ENCODE results near the gene LKAAEAR1. TPM values are rescaled to one million over a fixed set of nuclear protein-coding genes. Genes with fewer than 3 reads are reported as not detected.

Gene LKAAEAR1
- polyA plus RNA-seq, 1 donor from 2014 or later = 0.83 TPM

GRCh38 chr20:64106435-64106961, 22.3 kb upstream of the LKAAEAR1 start:
- peak overlapping the region; percentile 60 to 84 (median 84) for H3K27ac Mint-ChIP-seq
- peaks cover 6 to 17% (median 16%) of the 10 kb centered on the region in 3 donors for H3K4me1 Mint-ChIP-seq
- H3K27me3 Mint-ChIP-seq = peaks cover 3% of the 10 kb centered on the region
- peak overlapping the region in 1 of 4 donors; percentile 28 for H3K4me3 Mint-ChIP-seq
- no peaks in the 10 kb centered on the region for H3K9me3 Mint-ChIP-seq
- H3K36me3 Mint-ChIP-seq = no peaks in the 10 kb centered on the region

DNA sequence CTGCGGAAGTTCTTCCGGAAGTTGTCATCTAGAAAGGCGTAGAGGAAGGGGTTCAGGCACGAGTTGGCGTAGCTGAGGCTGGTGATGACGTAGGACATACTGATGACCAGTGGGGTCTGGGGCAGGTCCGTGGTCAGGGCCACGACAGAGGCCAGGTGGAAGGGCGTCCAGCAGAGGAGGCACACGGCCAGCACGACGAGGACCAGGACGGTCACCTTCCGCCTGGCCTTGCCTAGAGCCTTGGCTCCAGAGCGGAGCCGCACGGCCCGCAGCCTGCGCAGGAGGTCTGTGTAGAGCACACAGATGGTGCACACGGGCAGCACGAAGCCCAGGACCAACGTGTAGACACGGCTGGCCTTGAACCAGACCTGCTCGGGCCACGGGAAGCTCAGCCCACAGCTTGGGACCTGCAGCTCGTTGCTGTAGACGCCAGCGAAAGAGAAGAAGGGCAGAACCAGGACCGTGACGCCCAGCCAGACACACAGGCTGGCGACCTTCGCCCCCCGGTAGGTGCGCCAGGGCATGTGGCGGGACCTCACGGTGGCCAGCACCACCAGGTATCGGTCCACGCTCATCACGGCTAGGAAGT, 21.7 kb upstream of the LKAAEAR1 start:
- peak overlapping the region in 1 of 4 donors; percentile 85 for H3K4me3 Mint-ChIP-seq
- peak overlapping the region; percentile 60 to 84 (median 84) for H3K27ac Mint-ChIP-seq
- H3K4me1 Mint-ChIP-seq = peaks cover 6 to 22% (median 21%) of the 10 kb centered on the region in 3 donors
- H3K27me3 Mint-ChIP-seq = peaks cover 3% of the 10 kb centered on the region
- H3K36me3 Mint-ChIP-seq = no peaks in the 10 kb centered on the region
- H3K9me3 Mint-ChIP-seq = no peaks in the 10 kb centered on the region

DNA sequence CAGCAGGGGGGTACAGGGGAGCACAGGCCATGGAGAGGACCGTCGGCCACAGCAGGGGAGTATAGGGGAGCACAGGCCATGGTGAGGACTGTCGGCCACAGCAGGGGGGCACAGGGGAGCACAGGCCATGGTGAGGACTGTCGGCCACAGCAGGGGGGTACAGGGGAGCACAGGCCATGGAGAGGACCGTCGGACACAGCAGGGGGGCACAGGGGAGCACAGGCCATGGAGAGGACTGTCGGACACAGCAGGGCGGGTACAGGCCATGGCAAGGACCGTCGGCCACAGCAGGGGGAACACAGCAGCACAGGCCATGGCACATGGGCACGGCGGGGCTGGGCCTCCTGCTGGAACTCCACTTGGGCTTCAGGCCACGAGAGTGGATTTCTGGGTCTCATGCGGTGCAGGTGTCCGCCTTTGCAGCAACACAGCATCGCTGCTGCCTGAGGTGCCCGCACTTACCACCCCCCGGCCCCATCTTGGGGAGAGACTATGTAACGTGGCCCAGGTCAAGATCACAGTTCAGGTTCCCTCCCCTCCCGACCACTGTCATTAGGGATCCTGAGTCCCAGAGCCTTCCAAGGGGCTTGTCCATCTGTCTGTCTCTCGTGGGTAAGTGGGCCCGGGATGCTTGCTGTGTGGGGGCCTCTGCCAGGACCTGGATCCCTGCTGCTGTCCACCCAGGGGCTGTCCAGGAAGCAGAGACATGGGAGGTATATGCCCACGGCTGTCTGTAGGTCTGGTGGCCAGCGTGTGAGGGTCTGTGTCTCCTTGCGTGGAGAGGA, 20.7 kb upstream of the LKAAEAR1 start:
- H3K27ac Mint-ChIP-seq = peak overlapping the region in 1 of 3 donors; percentile 62
- peaks cover 3% of the 10 kb centered on the region for H3K27me3 Mint-ChIP-seq
- no peaks in the 10 kb centered on the region for H3K9me3 Mint-ChIP-seq
- H3K36me3 Mint-ChIP-seq = no peaks in the 10 kb centered on the region
- H3K4me1 Mint-ChIP-seq = peaks cover 14 to 32% (median 31%) of the 10 kb centered on the region in 3 donors
- no peak overlapping the region for H3K4me3 Mint-ChIP-seq

DNA sequence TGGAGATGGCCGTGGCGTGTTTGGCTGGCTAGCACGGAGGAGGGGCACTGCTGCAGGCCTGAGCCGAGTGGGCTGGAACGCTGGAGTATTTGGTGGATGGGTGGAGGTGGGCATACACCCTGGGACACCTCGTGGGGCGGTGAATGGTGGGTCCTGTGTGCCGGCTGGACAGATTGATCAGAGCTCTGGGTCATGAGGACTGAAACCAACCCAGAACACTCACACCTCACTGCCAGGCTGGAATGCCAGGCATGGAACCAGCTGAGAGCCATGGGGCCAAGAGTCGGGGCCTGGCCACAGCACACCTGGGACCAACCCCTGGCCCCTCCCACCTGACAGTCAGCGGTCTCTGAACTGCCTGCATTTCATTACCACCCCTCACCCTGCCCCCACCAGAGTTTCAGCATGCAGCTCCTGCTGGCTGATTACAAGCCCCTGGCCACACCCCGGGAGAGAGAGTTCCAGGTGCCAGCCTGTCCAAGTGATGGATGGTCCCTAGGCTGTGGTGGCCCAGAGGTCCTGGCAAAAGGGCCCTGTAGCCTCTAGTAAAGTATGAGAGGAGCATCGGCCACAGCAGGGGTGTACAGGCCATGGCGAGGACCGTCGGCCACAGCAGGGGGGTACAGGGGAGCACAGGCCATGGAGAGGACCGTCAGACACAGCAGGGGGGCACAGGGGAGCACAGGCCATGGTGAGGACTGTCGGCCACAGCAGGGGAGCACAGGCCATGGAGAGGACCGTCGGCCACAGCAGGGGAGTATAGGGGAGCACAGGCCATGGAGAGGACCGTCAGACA, 19.9 kb upstream of the LKAAEAR1 start:
- H3K4me1 Mint-ChIP-seq = peaks cover 14 to 34% (median 34%) of the 10 kb centered on the region in 3 donors
- H3K27ac Mint-ChIP-seq = peak overlapping the region in 1 of 3 donors; percentile 95

DNA sequence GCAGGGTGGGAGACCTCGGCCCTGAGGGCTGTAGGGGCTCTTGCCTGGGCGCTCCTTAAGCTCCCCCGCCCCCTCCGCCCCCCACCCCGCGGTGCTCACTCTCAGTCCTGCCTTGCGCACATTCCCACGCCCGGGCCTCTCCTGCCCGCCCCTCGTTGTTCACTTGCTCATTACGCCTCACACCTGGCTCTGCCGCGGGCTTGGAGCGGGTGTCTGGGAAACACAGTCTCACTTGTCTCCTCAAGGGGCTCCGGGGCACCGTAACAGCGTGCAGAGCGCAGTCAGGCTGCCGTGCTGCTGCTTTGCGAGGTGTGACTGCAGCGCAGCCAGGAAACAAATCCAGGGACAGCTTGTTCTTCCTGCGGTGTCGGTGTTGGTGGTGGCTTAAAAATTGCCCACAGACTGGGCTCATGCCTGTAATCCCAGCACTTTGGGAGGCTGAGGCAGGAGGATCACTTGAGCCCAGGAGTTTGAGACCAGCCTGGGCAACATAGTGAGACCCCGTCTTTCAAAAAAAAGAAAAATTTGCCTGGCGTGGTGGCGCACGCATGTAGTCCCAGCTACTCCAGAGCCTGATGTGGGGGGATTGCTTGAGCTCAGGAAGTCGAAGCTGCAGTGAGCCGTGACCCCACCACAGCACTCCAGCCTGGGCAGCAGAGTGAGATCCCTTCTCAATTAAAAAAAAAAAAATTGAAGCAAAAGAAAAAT, 18.6 kb upstream of the LKAAEAR1 start:
- peaks cover 10 to 31% (median 29%) of the 10 kb centered on the region in 3 donors for H3K4me1 Mint-ChIP-seq
- H3K36me3 Mint-ChIP-seq = no peaks in the 10 kb centered on the region
- H3K4me3 Mint-ChIP-seq = peak overlapping the region; percentile 68 to 90 (median 79)
- peak overlapping the region in 2 of 3 donors; percentile 53 to 95 for H3K27ac Mint-ChIP-seq
- H3K27me3 Mint-ChIP-seq = peaks cover 3% of the 10 kb centered on the region
- H3K9me3 Mint-ChIP-seq = no peaks in the 10 kb centered on the region

More for the DNA sequence above, 19.9 kb upstream of the LKAAEAR1 start:
- H3K9me3 Mint-ChIP-seq = no peaks in the 10 kb centered on the region
- no peaks in the 10 kb centered on the region for H3K36me3 Mint-ChIP-seq
- H3K4me3 Mint-ChIP-seq = peak overlapping the region in 2 of 4 donors; percentile 30 to 45
- peaks cover 3% of the 10 kb centered on the region for H3K27me3 Mint-ChIP-seq

DNA sequence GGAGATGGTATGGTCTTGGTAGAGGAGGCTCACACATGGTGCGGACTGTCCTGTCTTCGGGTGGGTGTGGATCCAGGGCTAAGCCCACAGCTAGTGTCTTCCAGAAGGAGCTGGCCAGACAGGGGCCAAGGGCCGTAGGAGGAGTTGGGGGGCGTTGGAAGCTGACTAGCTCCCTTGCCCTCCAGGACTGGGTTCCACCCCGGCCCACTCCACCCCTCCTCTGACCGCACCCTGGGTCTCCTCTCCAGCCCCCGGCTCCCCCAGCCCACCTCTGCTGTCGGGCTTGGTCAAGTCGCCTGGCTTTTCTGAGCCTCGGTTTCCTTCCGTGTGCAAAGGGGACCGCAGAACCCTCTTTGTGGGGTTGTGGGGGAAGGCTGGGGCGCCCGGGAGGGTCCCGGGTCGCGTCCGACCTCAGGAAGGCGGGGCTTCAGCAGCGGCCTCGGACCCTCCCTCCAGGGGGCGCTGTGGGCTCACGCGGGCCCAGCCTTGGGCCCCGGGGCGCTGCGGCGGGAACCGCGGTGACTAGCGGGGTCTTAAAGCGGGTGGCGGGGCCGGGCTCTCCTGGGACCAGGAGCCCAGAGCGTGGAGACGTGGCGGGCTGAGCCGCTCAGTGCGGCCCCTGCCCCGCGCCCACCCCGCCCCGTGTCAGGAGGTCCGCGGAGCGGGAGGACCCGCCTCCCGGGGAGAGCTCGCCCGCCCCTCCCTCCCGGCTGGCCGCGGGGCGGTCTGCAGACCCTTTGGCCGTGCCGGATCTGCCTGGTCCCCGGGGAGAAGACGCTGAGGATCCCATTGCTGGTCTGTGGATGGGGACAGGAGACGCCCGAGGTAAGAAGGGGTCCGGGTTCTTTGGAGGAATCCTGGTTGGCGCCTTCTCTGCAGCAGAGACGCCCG, 17.8 kb upstream of the LKAAEAR1 start:
- H3K9me3 Mint-ChIP-seq = no peaks in the 10 kb centered on the region
- peaks cover 8 to 25% (median 22%) of the 10 kb centered on the region in 3 donors for H3K4me1 Mint-ChIP-seq
- peak overlapping the region in 2 of 3 donors; percentile 93 to 95 for H3K27ac Mint-ChIP-seq
- peaks cover 3% of the 10 kb centered on the region for H3K27me3 Mint-ChIP-seq
- H3K36me3 Mint-ChIP-seq = peaks cover 3% of the 10 kb centered on the region
- peak overlapping the region; percentile 63 to 90 (median 76) for H3K4me3 Mint-ChIP-seq

DNA sequence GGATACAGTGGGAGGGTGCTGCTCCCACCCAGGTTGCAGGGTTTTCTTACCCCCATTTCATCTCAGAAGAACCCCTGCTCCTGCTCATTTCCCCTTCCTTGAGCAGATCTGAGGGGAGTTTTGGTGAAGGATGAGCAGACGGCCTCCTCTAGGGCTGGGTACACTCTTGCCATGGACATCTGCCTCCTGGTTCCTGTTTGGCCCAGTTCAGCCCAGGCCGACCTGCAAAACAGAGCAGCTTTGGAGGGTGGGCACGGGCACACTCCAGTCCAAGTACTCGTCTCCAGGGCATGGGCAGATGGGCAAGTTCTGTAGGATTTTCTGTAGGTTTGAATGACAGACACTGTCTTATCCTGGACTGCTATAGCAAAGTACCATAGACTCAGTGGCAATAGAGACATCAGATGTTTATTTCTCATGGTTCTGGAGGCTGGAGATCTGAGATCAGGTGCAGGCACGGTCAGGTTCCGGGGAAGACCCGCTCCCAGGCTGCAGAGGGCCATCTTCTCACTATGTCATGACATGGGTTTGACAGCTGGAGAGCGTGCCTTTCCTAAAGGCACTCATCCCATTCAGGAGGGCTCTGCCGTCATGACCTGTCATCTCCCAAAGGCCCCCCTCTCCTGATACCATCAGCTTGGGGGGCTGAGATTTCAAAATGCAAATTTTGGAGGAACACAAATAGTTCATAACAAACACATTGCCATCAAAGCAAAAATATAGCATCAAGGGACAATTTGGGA, 16.9 kb upstream of the LKAAEAR1 start:
- Mint-ChIP-seq H3K27ac (peak overlapping the region; percentile 84 to 97 (median 93)), H3K9me3 (peaks cover 0 to 2% (median 0%) of the 10 kb centered on the region in 3 donors), H3K4me3 (peak overlapping the region; percentile 30 to 90 (median 74)), H3K36me3 (peaks cover 3% of the 10 kb centered on the region), H3K4me1 (peaks cover 8 to 27% (median 24%) of the 10 kb centered on the region in 3 donors), H3K27me3 (peaks cover 3% of the 10 kb centered on the region)

DNA sequence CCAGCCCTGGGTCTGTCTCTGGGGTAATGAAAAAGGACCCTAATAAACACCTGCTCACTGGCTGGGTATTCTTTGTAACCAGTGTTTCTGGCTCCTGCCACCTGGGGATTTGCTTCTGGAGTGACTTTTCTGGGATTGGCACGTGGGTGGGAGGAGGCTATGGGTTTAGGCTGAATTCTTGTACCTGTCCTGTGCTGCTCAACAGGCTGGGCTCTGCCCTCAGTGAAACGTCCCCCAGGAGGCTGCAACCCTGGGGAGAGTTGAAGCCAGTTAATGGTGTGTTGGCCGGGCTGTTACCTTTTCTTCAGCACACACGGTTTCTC, 16.3 kb upstream of the LKAAEAR1 start:
- Mint-ChIP-seq H3K4me3 (peak overlapping the region; percentile 35 to 90 (median 75)), H3K27me3 (peaks cover 3% of the 10 kb centered on the region), H3K27ac (peak overlapping the region; percentile 87 to 97 (median 93)), H3K9me3 (peaks cover 0 to 2% (median 0%) of the 10 kb centered on the region in 3 donors), H3K36me3 (peaks cover 3% of the 10 kb centered on the region), H3K4me1 (peaks cover 8 to 29% (median 26%) of the 10 kb centered on the region in 3 donors)

GRCh38 chr20:64099880-64100565, 15.8 kb upstream of the LKAAEAR1 start:
- peak overlapping the region; percentile 87 to 97 (median 93) for H3K27ac Mint-ChIP-seq
- peaks cover 3% of the 10 kb centered on the region for H3K27me3 Mint-ChIP-seq
- H3K9me3 Mint-ChIP-seq = peaks cover 0 to 2% (median 0%) of the 10 kb centered on the region in 3 donors
- H3K36me3 Mint-ChIP-seq = peaks cover 3% of the 10 kb centered on the region
- H3K4me3 Mint-ChIP-seq = peak overlapping the region; percentile 35 to 90 (median 75)
- H3K4me1 Mint-ChIP-seq = peaks cover 8 to 29% (median 26%) of the 10 kb centered on the region in 3 donors

- Mint-ChIP-seq H3K36me3 (peaks cover 3% of the 10 kb centered on the region), H3K4me3 (peak overlapping the region in 2 of 4 donors; percentile 68 to 90), H3K9me3 (peaks cover 0 to 2% (median 0%) of the 10 kb centered on the region in 3 donors), H3K27me3 (peaks cover 3% of the 10 kb centered on the region), H3K4me1 (peaks cover 8 to 29% (median 26%) of the 10 kb centered on the region in 3 donors), H3K27ac (peak overlapping the region; percentile 87 to 97 (median 93))
These were observed 15.0 kb upstream of the LKAAEAR1 start for GRCh38 chr20:64099086-64099786.

DNA sequence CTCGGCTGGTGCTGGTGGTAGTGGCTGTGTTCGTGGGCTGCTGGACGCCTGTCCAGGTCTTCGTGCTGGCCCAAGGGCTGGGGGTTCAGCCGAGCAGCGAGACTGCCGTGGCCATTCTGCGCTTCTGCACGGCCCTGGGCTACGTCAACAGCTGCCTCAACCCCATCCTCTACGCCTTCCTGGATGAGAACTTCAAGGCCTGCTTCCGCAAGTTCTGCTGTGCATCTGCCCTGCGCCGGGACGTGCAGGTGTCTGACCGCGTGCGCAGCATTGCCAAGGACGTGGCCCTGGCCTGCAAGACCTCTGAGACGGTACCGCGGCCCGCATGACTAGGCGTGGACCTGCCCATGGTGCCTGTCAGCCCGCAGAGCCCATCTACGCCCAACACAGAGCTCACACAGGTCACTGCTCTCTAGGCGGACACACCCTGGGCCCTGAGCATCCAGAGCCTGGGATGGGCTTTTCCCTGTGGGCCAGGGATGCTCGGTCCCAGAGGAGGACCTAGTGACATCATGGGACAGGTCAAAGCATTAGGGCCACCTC, 14.3 kb upstream of the LKAAEAR1 start:
- Mint-ChIP-seq H3K27ac (peak overlapping the region in 1 of 3 donors; percentile 39), H3K36me3 (peaks cover 3% of the 10 kb centered on the region), H3K27me3 (peaks cover 3% of the 10 kb centered on the region), H3K4me1 (peaks cover 8 to 29% (median 24%) of the 10 kb centered on the region in 3 donors), H3K9me3 (peaks cover 0 to 2% (median 0%) of the 10 kb centered on the region in 3 donors), H3K4me3 (peak overlapping the region in 1 of 4 donors; percentile 27)

Data from IgD-negative memory B cell (primary cell).